ENCODE measurements around the gene SPAG17. TPM values are rescaled to one million over a fixed set of nuclear protein-coding genes. Genes with fewer than 3 reads are reported as not detected.

Gene SPAG17
- total RNA-seq, 1 experiment from 2014 or later = not detected

DNA sequence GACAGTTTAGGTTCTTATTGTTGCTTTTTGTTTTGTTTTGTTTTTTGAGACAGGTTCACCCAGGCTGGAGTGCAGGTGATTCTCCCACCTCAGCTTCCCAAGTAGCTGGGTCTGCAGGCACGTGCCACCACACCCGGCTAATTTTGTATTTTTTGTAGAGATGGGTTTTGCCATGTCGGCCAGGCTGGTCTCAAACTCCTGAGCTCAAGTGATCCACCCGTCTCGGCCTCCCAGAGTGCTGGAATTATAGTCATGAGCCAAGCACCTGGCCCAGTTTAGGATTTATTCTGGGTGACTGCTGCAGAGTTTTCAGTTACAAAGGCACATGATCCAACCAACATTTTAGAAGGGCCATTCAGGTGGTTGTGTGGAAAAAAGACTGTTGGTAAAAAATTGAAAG, 102.0 kb downstream of the SPAG17 start:
- Mint-ChIP-seq H3K27me3 (ENCODE audit: insufficient read depth, unreplicated experiment) (no peaks in the 10 kb centered on the region), H3K4me3 (ENCODE audit: unreplicated experiment) (no peak overlapping the region), H3K27ac (ENCODE audit: low read depth, unreplicated experiment) (no peak overlapping the region), H3K36me3 (ENCODE audit: insufficient read depth, unreplicated experiment) (no peaks in the 10 kb centered on the region), H3K4me1 (ENCODE audit: insufficient read depth, unreplicated experiment) (no peaks in the 10 kb centered on the region), H3K9me3 (ENCODE audit: unreplicated experiment) (no peaks in the 10 kb centered on the region)
- CTCF ChIA-PET = interaction anchor here (0.7 to 2.3 kb wide), 4 partner anchors 10 to 69 kb away, joined by 3 to 8 read pairs (median 4); no protein-coding TSS in a partner anchor
- POLR2A ChIA-PET = no interaction called here
- intact Hi-C loops (cut with micrococcal nuclease) = no loop called here
- no TSS peak for BruUV-seq (replicated peaks)
- TF ChIP-seq, protein P1, sequence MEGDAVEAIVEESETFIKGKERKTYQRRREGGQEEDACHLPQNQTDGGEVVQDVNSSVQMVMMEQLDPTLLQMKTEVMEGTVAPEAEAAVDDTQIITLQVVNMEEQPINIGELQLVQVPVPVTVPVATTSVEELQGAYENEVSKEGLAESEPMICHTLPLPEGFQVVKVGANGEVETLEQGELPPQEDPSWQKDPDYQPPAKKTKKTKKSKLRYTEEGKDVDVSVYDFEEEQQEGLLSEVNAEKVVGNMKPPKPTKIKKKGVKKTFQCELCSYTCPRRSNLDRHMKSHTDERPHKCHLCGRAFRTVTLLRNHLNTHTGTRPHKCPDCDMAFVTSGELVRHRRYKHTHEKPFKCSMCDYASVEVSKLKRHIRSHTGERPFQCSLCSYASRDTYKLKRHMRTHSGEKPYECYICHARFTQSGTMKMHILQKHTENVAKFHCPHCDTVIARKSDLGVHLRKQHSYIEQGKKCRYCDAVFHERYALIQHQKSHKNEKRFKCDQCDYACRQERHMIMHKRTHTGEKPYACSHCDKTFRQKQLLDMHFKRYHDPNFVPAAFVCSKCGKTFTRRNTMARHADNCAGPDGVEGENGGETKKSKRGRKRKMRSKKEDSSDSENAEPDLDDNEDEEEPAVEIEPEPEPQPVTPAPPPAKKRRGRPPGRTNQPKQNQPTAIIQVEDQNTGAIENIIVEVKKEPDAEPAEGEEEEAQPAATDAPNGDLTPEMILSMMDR (IDR thresholded peaks at IDR 0.05; ENCODE audit: unreplicated experiment) = no peak
- no peak for DNase-seq (ENCODE audit: unreplicated experiment)

DNA sequence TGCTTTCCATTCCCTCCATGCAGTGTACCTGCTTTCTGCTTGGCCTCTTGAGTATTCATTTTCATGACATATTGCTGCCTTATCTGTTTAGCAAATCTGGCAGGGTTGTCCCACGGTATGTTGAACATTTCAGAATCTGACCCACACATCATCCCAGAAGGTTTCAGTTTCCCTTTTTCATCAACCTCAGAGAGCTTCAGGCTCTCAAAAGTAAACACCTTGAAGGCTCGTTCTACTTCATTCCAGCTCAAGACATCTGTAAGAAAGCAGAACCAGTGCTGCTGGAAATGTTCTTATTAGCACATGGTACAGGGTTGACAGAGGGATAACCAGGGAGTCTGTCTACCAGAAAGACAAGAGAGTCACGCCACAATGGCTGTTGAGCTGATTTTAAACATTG, 103.6 kb downstream of the SPAG17 start:
- Mint-ChIP-seq H3K4me3 (ENCODE audit: unreplicated experiment) (no peak overlapping the region), H3K36me3 (ENCODE audit: insufficient read depth, unreplicated experiment) (no peaks in the 10 kb centered on the region), H3K4me1 (ENCODE audit: insufficient read depth, unreplicated experiment) (no peaks in the 10 kb centered on the region), H3K9me3 (ENCODE audit: unreplicated experiment) (no peaks in the 10 kb centered on the region), H3K27me3 (ENCODE audit: insufficient read depth, unreplicated experiment) (no peaks in the 10 kb centered on the region), H3K27ac (ENCODE audit: low read depth, unreplicated experiment) (no peak overlapping the region)
- POLR2A ChIA-PET = interaction anchor here (0.8 kb wide), 1 partner anchor 10 kb away, joined by 3 read pairs; no protein-coding TSS in a partner anchor
- TF ChIP-seq, protein P1 (IDR thresholded peaks at IDR 0.05; ENCODE audit: unreplicated experiment) = no peak
- BruUV-seq (replicated peaks) = no TSS peak
- no peak for DNase-seq (ENCODE audit: unreplicated experiment)
- CTCF ChIA-PET = interaction anchor here (0.6 to 2.3 kb wide), 5 partner anchors 9 to 182 kb away, joined by 3 to 8 read pairs (median 3); no protein-coding TSS in a partner anchor
- intact Hi-C loops (cut with micrococcal nuclease) = no loop called here

DNA sequence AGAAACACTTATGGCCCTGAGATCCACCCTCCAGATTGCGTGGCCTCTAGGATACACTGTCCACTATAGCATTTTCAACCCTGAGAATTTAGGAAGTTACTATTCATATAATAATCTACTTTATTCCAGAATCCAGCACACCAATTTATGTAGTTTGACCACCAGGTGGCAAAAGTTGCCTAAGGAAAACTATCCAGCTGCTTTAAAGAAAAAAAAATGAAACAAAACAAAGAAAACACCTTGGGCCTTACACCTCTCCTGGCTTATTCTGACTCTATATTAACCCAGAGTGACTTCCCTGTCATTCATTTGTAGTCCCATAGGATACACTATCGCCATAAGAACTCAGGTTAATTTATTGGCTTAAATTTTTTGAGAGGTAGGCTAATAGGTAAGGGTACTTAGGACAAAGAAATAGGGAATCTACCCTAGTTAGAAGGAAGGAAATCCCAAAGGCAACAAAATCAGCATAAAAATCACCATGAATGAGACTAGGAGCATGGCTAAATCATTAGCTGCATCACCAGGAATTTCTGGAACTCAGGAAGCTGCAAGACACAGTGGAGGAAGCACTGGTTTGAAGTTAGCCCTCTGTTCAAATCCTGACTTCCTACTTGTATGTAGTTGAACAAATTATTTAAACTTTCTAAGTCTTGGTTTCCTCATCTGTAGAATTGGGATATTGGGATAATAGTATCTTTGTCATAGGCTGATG, 107.5 kb downstream of the SPAG17 start:
- H3K27me3 Mint-ChIP-seq (ENCODE audit: insufficient read depth, unreplicated experiment) = no peaks in the 10 kb centered on the region
- intact Hi-C loops (cut with micrococcal nuclease) = loop anchor here (1.0 to 10.0 kb wide), 5 partner anchors 74 to 1290 kb away; no protein-coding TSS in a partner anchor
- DNase-seq (ENCODE audit: unreplicated experiment) = peak; percentile 63
- no peaks in the 10 kb centered on the region for H3K9me3 Mint-ChIP-seq (ENCODE audit: unreplicated experiment)
- no peaks in the 10 kb centered on the region for H3K4me1 Mint-ChIP-seq (ENCODE audit: insufficient read depth, unreplicated experiment)
- ChIA-PET CTCF (interaction anchor here (0.6 to 2.6 kb wide), 20 partner anchors 9 to 1289 kb away, joined by 3 to 11 read pairs (median 4); no protein-coding TSS in a partner anchor), POLR2A (interaction anchor here (0.8 to 1.0 kb wide), 3 partner anchors 45 to 931 kb away, joined by 3 read pairs; no protein-coding TSS in a partner anchor)
- TF ChIP-seq, protein P1 (IDR thresholded peaks at IDR 0.05; ENCODE audit: unreplicated experiment) = peak; percentile 65
- BruUV-seq (replicated peaks) = no TSS peak
- no peak overlapping the region for H3K4me3 Mint-ChIP-seq (ENCODE audit: unreplicated experiment)
- no peak overlapping the region for H3K27ac Mint-ChIP-seq (ENCODE audit: low read depth, unreplicated experiment)
- no peaks in the 10 kb centered on the region for H3K36me3 Mint-ChIP-seq (ENCODE audit: insufficient read depth, unreplicated experiment)

DNA sequence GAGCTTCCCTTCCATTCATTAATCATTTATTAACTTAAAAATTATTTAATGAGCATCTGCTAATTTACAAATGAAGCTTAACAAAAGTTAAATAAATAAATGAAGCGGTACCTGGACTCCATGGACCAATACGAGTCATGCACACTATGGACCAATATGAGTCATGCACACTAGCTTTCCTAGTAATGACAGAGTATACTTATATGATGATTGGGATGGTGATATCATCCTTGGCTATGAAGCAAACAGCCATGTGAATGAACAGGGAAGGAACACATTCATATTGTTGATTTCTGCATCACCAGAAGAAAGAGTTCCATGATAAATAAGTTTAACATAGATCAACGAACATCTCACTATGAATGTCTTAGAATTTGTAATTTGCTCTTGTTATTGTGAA, 109.9 kb downstream of the SPAG17 start:
- Mint-ChIP-seq H3K4me3 (ENCODE audit: unreplicated experiment) (no peak overlapping the region), H3K27me3 (ENCODE audit: insufficient read depth, unreplicated experiment) (no peaks in the 10 kb centered on the region)
- DNase-seq (ENCODE audit: unreplicated experiment) = no peak

More for the DNA sequence above, 109.9 kb downstream of the SPAG17 start:
- POLR2A ChIA-PET = no interaction called here
- no peak overlapping the region for H3K27ac Mint-ChIP-seq (ENCODE audit: low read depth, unreplicated experiment)
- H3K9me3 Mint-ChIP-seq (ENCODE audit: unreplicated experiment) = no peaks in the 10 kb centered on the region
- H3K36me3 Mint-ChIP-seq (ENCODE audit: insufficient read depth, unreplicated experiment) = no peaks in the 10 kb centered on the region
- intact Hi-C loops (cut with micrococcal nuclease) = loop anchor here (10.0 kb wide), 1 partner anchor 1200 kb away; no protein-coding TSS in a partner anchor
- H3K4me1 Mint-ChIP-seq (ENCODE audit: insufficient read depth, unreplicated experiment) = no peaks in the 10 kb centered on the region
- BruUV-seq (replicated peaks) = no TSS peak
- TF ChIP-seq, protein P1 (IDR thresholded peaks at IDR 0.05; ENCODE audit: unreplicated experiment) = no peak
- CTCF ChIA-PET = interaction anchor here (0.7 to 1.2 kb wide), 3 partner anchors 72 to 1292 kb away, joined by 4 to 9 read pairs (median 4); no protein-coding TSS in a partner anchor

All from MCF 10A (cell line).